Endothelial cell of umbilical vein (primary cell): ENCODE results near the gene EXD3. TPM values are rescaled to one million over a fixed set of nuclear protein-coding genes. Genes with fewer than 3 reads are reported as not detected.

Source experiments
- BruUV-seq: library from RNA; stranded (reverse); fragments of 400-500 nt; replicated peaks from 2 replicates; lab custom pipeline; 2021; lab: Mats Ljungman, UMichigan
- CTCF ChIA-PET: fragments of 300-600, 350-600 bp; sonication (Branson Sonifier 250); formaldehyde crosslinking; loops from one replicate; lab custom pipeline; 2021; ENCODE audit warnings: antibody characterized with exemption, inconsistent platforms; lab: Charles Lee
- POLR2A ChIA-PET: fragments of 300-600, 350-600 bp; sonication (Branson Sonifier 250); formaldehyde crosslinking; loops from one replicate; lab custom pipeline; 2021; ENCODE audit warnings: antibody characterized with exemption, inconsistent platforms; lab: Charles Lee
- DNase-seq: peaks from one replicate; pipeline ENCODE4 v3.0.0-alpha.2; 2011; ENCODE audit warnings: low read depth, low spot score
- FAIRE-seq: peaks from 2 replicates; lab custom pipeline; 2011; peaks lifted over from hg19 to GRCh38; lab: Jason Lieb, UNC
- H2AFZ ChIP-seq: 2 replicates; pipeline ENCODE4 v1.6.0; 2012; ENCODE audit warnings: low read depth, low read length, control low read depth, inconsistent platforms
- H3K27ac ChIP-seq: 2 replicates; pipeline ENCODE4 v1.5.1; 2011; ENCODE audit warnings: low read depth, mild to moderate bottlenecking, control low read depth, low read length, moderate library complexity; ENCODE audit not compliant: insufficient read depth
- H3K27me3 ChIP-seq, 2 experiments: 2 replicates each; pipeline versions ENCODE4 v1.6.0 to v1.6.1; 2011; ENCODE audit warnings: low read length in 2 of 2, mixed read lengths in 1 of 2; ENCODE audit not compliant: control insufficient read depth in 2 of 2, insufficient read depth in 2 of 2
- H3K36me3 ChIP-seq, 2 experiments: 2 replicates in 1 of 2; 3 replicates in 1 of 2; pipeline ENCODE4 v1.5.1; 2011; ENCODE audit warnings: low read length in 2 of 2, mild to moderate bottlenecking in 1 of 2, moderate library complexity in 1 of 2; ENCODE audit not compliant: control insufficient read depth in 2 of 2, insufficient read depth in 2 of 2; ENCODE audit errors: extremely low read depth in 1 of 2
- H3K4me1 ChIP-seq: 3 replicates; pipeline ENCODE4 v1.5.1; 2011; ENCODE audit warnings: mild to moderate bottlenecking, low read length; ENCODE audit not compliant: control insufficient read depth, insufficient read depth; ENCODE audit errors: extremely low read depth
- H3K4me2 ChIP-seq: 2 replicates; pipeline ENCODE4 v1.6.1; 2011; ENCODE audit warnings: low read length, control low read depth, mixed read lengths; ENCODE audit not compliant: insufficient read depth
- H3K4me3 ChIP-seq, 3 experiments: fragments of 200-600 bp in 1 of 3; sonication (generic), shearing (Covaris generic) in 1 of 3; replicated peaks in 1 of 3; 2 replicates each; pipeline ENCODE4 v1.5.1; 2011 to 2016; ENCODE audit warnings: control low read depth in 3 of 3, low read length in 3 of 3, mild to moderate bottlenecking in 2 of 3, inconsistent platforms in 1 of 3, low read depth in 1 of 3, moderate library complexity in 1 of 3; ENCODE audit not compliant: insufficient read depth in 1 of 3
- H3K79me2 ChIP-seq: 2 replicates; pipeline ENCODE4 v1.6.0; 2012; ENCODE audit warnings: low read length, inconsistent platforms; ENCODE audit not compliant: control insufficient read depth, insufficient read depth
- H3K9ac ChIP-seq: replicated peaks from 2 replicates; pipeline ENCODE3; 2011; ENCODE audit warnings: low read length, control low read depth; ENCODE audit not compliant: insufficient read depth; ENCODE audit errors: extremely low read depth
- H3K9me1 ChIP-seq: replicated peaks from 3 replicates; pipeline ENCODE4 v1.6.0; 2011; ENCODE audit warnings: mild to moderate bottlenecking, low read length; ENCODE audit not compliant: control insufficient read depth, insufficient read depth; ENCODE audit errors: extremely low read depth
- H3K9me3 ChIP-seq: replicated peaks from 2 replicates; pipeline ENCODE4 v1.5.1; 2012; ENCODE audit warnings: low read length, inconsistent platforms; ENCODE audit not compliant: control insufficient read depth, insufficient read depth
- H4K20me1 ChIP-seq: replicated peaks from 2 replicates; pipeline ENCODE3; 2011; ENCODE audit warnings: mild to moderate bottlenecking, low read length; ENCODE audit not compliant: control insufficient read depth, insufficient read depth; ENCODE audit errors: extremely low read depth
- EZH2 ChIP-seq: IDR thresholded peaks from 2 replicates; pipeline ENCODE4 v1.6.1; 2012; ENCODE audit warnings: borderline replicate concordance, low read depth, mild to moderate bottlenecking, moderate library complexity, low read length, inconsistent platforms; ENCODE audit not compliant: severe bottlenecking
- FOS ChIP-seq: IDR thresholded peaks from 2 replicates; pipeline ENCODE4 v1.6.1; 2011; ENCODE audit warnings: mild to moderate bottlenecking, low read length, moderate library complexity, borderline replicate concordance; ENCODE audit not compliant: insufficient read depth
- GATA2 ChIP-seq: IDR thresholded peaks from 2 replicates; pipeline ENCODE4 v1.7.0; 2011; ENCODE audit warnings: low read depth, mild to moderate bottlenecking, moderate library complexity, mixed read lengths, low read length; ENCODE audit not compliant: insufficient read length, insufficient read depth
- JUN ChIP-seq: IDR thresholded peaks from 2 replicates; pipeline ENCODE4 v1.6.1; 2011; ENCODE audit warnings: borderline replicate concordance, low read depth; ENCODE audit not compliant: insufficient read length, insufficient read depth
- MYC ChIP-seq: IDR thresholded peaks from one replicate; pipeline ENCODE4 v1.6.1; 2011; ENCODE audit warnings: mild to moderate bottlenecking, low read depth, low read length
- POLR2A ChIP-seq: IDR thresholded peaks from 2 replicates; pipeline ENCODE4 v1.6.1; 2012; ENCODE audit warnings: low read depth, mild to moderate bottlenecking, control low read depth, low read length
- POLR2AphosphoS5 ChIP-seq: IDR thresholded peaks from 2 replicates; pipeline ENCODE4 v1.6.1; 2012; ENCODE audit warnings: low read depth, mild to moderate bottlenecking, control low read depth, low read length, moderate library complexity; ENCODE audit not compliant: insufficient read depth
- dilution Hi-C: fragments of 300-500 bp; cut with MboI; formaldehyde crosslinking; loops from one replicate; pipeline ENCODE4 v1.15.0; 2019; ENCODE audit warnings: low sequenced_read_pairs; ENCODE audit not compliant: extremely low pct_ligation_motif_present
- intact Hi-C: fragments of 100-400 bp; cut with micrococcal nuclease; formaldehyde crosslinking; loops from one replicate; pipeline ENCODE4 v1.10.0; 2022
- polyA plus RNA-seq, 4 experiments: library from polyadenylated mRNA; depleted of rRNA in 3 of 4; stranded (reverse) in 3 of 4; unstranded in 1 of 4; fragments of >200 nt; gene quantifications; 2 replicates each; pipeline versions ENCODE4 v1.2.1 to v1.2.3, GENCODE V29; 2011 to 2012; ENCODE audit warnings: missing spikeins in 1 of 4
- total RNA-seq: library from RNA; stranded (reverse); gene quantifications from 2 replicates; pipeline ENCODE4 v1.2.3, GENCODE V29; 2021
- TF ChIP-seq, protein P1 (sequence below), 2 donors: IDR thresholded peaks; 1 replicate in 1 of 2; 2 replicates in 1 of 2; pipeline ENCODE4 v1.5.1; 2011; ENCODE audit warnings: low read length in 2 of 2, mild to moderate bottlenecking in 2 of 2, moderate library complexity in 2 of 2, control low read depth in 1 of 2, inconsistent platforms in 1 of 2, low read depth in 1 of 2; ENCODE audit not compliant: insufficient read depth in 1 of 2; ENCODE audit errors: extremely low read depth in 1 of 2
- TF ChIP-seq, protein P2 (sequence below): IDR thresholded peaks from 2 replicates; pipeline ENCODE4 v1.6.1; 2011; ENCODE audit not compliant: insufficient read depth, insufficient read length

The EXD3 gene
- total and polyA plus RNA-seq, 2 donors (not counting 3 experiments of a cell fraction or from before 2014, with no cell fraction given) = 17.7 to 30.3 TPM

DNA sequence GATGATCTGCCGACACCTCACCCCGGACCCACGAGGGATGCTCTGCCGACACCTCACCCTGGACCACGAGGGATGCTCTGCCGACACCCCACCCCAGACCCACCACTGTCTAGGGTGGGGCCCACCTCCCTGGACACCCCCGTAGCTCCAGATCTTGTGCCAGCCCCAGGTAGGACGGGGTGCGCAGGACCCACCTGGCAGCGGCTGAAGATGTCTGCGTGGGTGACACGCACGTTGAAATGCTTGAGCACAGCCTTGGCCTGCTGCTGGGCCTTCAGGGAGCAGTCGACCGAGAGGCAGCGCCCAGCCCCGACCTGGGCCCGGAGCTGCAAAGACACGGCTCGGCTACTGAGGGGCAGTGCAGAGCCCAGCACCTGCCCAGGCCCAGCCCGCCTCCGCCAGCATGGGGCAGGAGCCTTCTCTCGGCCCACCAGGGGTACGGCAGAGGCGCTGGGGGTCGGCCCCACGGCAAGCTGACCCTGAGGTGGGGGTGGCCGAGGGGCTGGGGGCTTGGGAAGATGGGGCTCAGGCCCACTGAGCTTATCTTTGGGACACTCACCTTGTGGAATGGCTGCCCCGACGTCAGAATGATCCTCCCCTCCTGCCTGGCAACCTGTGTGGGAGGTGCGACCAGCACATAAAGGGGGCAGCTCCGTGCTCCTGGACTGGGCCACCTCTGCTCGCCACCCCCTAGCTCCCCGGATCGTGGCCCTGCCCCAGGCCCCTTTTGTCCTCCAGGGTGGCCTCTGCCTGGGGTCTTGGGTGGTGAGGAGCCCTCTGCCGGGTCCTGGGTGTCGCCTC, 99.2 kb downstream of the EXD3 start:
- CTCF ChIA-PET = interaction anchor here (0.8 kb wide), 1 partner anchor 19 kb away, joined by 5 read pairs; no protein-coding TSS in a partner anchor

More for the DNA sequence above, 99.2 kb downstream of the EXD3 start:
- H3K36me3 ChIP-seq = no peaks in the 10 kb centered on the region
- no peak overlapping the region for H3K4me3 ChIP-seq
- H3K4me2 ChIP-seq = no peak overlapping the region
- no peaks in the 10 kb centered on the region for H3K9me3 ChIP-seq
- H3K9ac ChIP-seq = no peak overlapping the region
- dilution Hi-C loops = no loop called here
- H3K27me3 ChIP-seq = peaks cover 0 to 4% of the 10 kb centered on the region in 2 experiments
- intact Hi-C loops = no loop called here
- POLR2A ChIA-PET = no interaction called here
- no peaks in the 10 kb centered on the region for H3K9me1 ChIP-seq
- H4K20me1 ChIP-seq = no peaks in the 10 kb centered on the region
- H2AFZ ChIP-seq = no peak overlapping the region
- H3K4me1 ChIP-seq = peaks cover 18% of the 10 kb centered on the region
- H3K79me2 ChIP-seq = no peaks in the 10 kb centered on the region
- no peak overlapping the region for H3K27ac ChIP-seq
- no TSS peak for BruUV-seq
- TF ChIP-seq GATA2 (no peak), MYC (no peak), JUN (no peak), POLR2AphosphoS5 (no peak), FOS (no peak), EZH2 (no peak), POLR2A (no peak)
- TF ChIP-seq, protein P1, sequence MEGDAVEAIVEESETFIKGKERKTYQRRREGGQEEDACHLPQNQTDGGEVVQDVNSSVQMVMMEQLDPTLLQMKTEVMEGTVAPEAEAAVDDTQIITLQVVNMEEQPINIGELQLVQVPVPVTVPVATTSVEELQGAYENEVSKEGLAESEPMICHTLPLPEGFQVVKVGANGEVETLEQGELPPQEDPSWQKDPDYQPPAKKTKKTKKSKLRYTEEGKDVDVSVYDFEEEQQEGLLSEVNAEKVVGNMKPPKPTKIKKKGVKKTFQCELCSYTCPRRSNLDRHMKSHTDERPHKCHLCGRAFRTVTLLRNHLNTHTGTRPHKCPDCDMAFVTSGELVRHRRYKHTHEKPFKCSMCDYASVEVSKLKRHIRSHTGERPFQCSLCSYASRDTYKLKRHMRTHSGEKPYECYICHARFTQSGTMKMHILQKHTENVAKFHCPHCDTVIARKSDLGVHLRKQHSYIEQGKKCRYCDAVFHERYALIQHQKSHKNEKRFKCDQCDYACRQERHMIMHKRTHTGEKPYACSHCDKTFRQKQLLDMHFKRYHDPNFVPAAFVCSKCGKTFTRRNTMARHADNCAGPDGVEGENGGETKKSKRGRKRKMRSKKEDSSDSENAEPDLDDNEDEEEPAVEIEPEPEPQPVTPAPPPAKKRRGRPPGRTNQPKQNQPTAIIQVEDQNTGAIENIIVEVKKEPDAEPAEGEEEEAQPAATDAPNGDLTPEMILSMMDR (IDR thresholded peaks at IDR 0.05; ENCODE audit: extremely low read depth in 1 of 2, insufficient read depth in 1 of 2, low read depth in 1 of 2, low read length in 2 of 2) = no peak
- TF ChIP-seq, protein P2, sequence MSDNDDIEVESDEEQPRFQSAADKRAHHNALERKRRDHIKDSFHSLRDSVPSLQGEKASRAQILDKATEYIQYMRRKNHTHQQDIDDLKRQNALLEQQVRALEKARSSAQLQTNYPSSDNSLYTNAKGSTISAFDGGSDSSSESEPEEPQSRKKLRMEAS = no peak
- DNase-seq = no peak
- no peak for FAIRE-seq
